ENCODE data around the gene MEFV. TPM values are rescaled to one million over a fixed set of nuclear protein-coding genes. Genes with fewer than 3 reads are reported as not detected.

The MEFV gene
- total and polyA plus RNA-seq, 2 of the 13 experiments (the other 11 are each of a cell fraction or from before 2014, with no cell fraction given), result 0.22 TPM; not detected in 1

- no peak for TF ChIP-seq ZBTB37 (CRISPR knock-in tag; IDR thresholded peaks at IDR 0.05)
Measured at GRCh38 chr16:3215601-3216262, 40.7 kb downstream of the MEFV start (continued).

GRCh38 chr16:3214904-3215600, 41.4 kb downstream of the MEFV start:
- Histone ChIP-seq H3K4me1 (ENCODE audit: insufficient read depth, low read length) (peaks cover 22% of the 10 kb centered on the region), H3K36me3 (replicated peaks in 1 of 2; ENCODE audit: control insufficient read depth in 1 of 2, insufficient read depth in 2 of 2, low read length in 2 of 2) (no peaks in the 10 kb centered on the region), H3K27ac (ENCODE audit: extremely low read length, insufficient read depth, low read length) (no peak overlapping the region), H3K79me2 (ENCODE audit: insufficient read depth, low read length) (no peaks in the 10 kb centered on the region), H3K4me2 (ENCODE audit: low read depth, low read length) (no peak overlapping the region), H3K9ac (ENCODE audit: insufficient read depth, low read depth, low read length) (no peak overlapping the region), H2AFZ (ENCODE audit: low read length) (no peak overlapping the region), H3K9me3 (ENCODE audit: low read length) (no peaks in the 10 kb centered on the region), H3K27me3 (ENCODE audit: control insufficient read depth in 1 of 2, insufficient read depth in 2 of 2, low read length in 2 of 2) (peaks cover 5 to 13% of the 10 kb centered on the region in 2 experiments; a peak in 2 of 5 replicates), H4K20me1 (ENCODE audit: insufficient read depth, low read length) (no peaks in the 10 kb centered on the region), H3K4me3 (replicated peaks in 1 of 3; ENCODE audit: insufficient read depth in 1 of 3, low read depth in 2 of 3, low read length in 3 of 3) (no peak overlapping the region)
- 32% methylated on average over 7 of the region's 7 CpGs for WGBS (ENCODE audit: low lambda C conversion rate)
- ChIA-PET POLR2A (no interaction called here), CTCF (ENCODE audit: low intra/inter-chr PET ratio, low total read pairs) (no interaction called here)
- FAIRE-seq (no peak), ATAC-seq (no peak), DNase-seq (ENCODE audit: low spot score) (no peak)
- BruUV-seq (replicated peaks), result no TSS peak
- in situ Hi-C loops (cut with HindIII; ENCODE audit: extremely low pct_ligation_motif_present, low pct_unique_long_range_greater_than_20kb) (no loop called here), intact Hi-C loops (cut with micrococcal nuclease; ENCODE audit: unreplicated experiment) (no loop called here)
- TF ChIP-seq HDAC6 (IDR thresholded peaks at IDR 0.05; ENCODE audit: low read depth, low read length) (no peak), ZFP36L1 (CRISPR knock-in tag; IDR thresholded peaks at IDR 0.05) (no peak), MIER3 (CRISPR knock-in tag; IDR thresholded peaks at IDR 0.05; ENCODE audit: borderline replicate concordance) (no peak), PAF1 (CRISPR knock-in tag; IDR thresholded peaks at IDR 0.05) (no peak), KLF9 (CRISPR knock-in tag; IDR thresholded peaks at IDR 0.05; ENCODE audit: low read depth) (no peak), ZNF503 (CRISPR knock-in tag; IDR thresholded peaks at IDR 0.05) (no peak)
